Measurements from ENCODE around the gene BEND5.

BEND5 gene, protein sequence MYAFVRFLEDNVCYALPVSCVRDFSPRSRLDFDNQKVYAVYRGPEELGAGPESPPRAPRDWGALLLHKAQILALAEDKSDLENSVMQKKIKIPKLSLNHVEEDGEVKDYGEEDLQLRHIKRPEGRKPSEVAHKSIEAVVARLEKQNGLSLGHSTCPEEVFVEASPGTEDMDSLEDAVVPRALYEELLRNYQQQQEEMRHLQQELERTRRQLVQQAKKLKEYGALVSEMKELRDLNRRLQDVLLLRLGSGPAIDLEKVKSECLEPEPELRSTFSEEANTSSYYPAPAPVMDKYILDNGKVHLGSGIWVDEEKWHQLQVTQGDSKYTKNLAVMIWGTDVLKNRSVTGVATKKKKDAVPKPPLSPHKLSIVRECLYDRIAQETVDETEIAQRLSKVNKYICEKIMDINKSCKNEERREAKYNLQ

DNA sequence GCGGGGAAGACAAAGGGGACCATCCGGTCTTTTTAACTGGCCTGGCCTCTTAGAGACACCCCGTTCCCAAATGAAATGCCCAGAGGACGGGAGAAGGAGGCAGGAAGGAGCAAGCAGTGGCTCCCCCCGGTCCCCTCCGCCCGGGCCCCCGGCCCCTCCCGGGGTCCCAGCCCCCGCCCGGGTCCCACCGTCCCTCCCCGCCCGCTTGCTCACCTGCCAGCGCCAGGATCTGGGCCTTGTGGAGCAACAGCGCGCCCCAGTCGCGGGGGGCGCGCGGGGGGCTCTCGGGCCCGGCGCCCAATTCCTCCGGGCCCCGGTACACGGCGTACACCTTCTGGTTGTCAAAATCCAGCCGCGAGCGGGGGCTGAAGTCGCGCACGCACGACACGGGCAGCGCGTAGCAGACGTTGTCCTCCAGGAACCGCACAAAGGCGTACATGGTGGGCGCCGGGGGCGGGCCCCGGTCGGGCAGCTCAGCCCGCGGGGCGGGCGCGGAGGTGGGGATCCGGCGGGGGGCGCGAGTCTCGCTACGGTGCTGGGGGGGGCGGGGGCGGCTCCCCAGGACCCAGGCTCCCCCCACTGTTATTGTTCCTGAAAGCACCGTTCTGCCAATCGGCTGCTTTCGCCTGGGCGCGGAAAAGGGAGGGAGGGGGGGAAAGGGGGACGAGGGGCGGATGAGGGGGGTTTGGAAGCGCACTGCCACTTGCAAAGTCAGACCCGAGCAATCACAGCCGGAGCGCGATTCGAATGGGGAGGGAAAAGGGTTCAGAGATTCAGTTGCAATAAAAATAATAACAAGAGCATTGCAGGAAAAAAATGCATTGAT lies at the start of gene BEND5:
BEND5 (minus strand) TSS at position 499 of the 826 bp plus-strand sequence; CDS start at position 439, 60 bp downstream.
- no peak for DNase-seq

GRCh38 chr1:48823168-48823567 lies 46.5 kb upstream of the BEND5 start:
- DNase-seq: no peak

DNA sequence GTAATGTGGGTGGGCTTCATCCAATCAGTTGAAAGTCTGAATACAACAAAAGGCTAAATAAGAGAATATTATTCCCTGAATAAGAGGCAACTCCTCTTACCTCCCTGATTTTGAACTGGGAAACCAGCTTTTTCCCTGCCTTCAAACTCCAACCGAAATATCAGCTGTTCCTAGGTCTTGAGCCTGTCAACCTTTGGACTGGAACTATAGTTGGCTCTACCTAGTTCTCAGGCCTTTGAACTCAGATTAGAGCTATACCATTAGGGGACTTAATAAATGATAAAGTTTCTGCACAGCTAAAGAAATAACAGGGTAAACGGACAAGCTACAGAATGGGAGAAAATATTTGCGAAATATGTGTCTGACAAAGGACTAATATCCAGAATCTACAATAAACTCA lies 43.8 kb upstream of the BEND5 start:
- DNase-seq: no peak

GRCh38 chr1:48817505-48818114 lies 40.9 kb upstream of the BEND5 start:
- peak; percentile 23 for DNase-seq

- DNase-seq: no peak
Measured at GRCh38 chr1:48810740-48811139, 34.0 kb upstream of the BEND5 start.

- DNase-seq: no peak
Measured at GRCh38 chr1:48808496-48808895, 31.8 kb upstream of the BEND5 start.

GRCh38 chr1:48807554-48808260 lies 31.0 kb upstream of the BEND5 start:
- no peak for DNase-seq

- DNase-seq: no peak
Measured at GRCh38 chr1:48803474-48803873, 26.8 kb upstream of the BEND5 start.

- no peak for DNase-seq
Measured at GRCh38 chr1:48794816-48795215, 18.1 kb upstream of the BEND5 start.

DNA sequence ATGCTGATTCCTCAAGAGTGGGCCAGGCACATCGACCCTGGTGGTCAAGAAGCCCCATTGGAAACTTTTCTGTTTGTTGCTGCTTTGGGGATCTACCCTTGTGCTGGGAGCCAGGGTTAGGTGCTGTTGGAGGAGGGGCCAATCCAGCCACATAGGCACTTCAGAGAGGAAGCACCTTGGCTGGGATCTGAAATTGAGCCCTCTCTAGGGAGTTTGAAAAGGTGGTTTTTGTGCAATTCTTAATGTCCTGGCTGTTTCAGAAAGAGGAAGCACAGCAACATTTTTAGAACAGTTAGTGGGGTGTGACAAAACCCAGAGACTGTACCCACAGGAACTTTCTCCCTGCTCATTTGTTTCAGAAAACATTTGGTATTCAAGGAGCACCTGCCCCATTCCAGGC lies 17.2 kb upstream of the BEND5 start:
- DNase-seq: no peak

- no peak for DNase-seq
Measured at GRCh38 chr1:48792961-48793360, 16.3 kb upstream of the BEND5 start.

DNA sequence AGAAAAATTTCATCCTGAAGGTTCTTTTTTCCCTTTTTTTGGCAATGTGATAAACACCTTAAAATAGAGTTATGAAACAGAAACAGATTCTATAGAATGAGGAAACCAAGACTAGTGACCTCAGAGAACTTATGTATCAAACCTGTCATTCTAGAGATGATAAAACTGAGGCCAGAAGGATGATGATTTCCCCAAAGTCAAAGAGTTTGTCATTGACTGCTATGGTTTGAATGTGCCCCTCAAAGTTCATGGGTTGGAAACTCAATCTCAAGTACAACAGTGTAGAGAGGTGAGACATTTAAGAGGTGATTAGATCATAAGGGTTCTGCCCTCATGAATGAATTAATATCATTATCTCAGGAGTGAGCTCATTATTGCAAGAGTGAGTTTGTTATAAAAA lies 13.7 kb upstream of the BEND5 start:
- no peak for DNase-seq

DNA sequence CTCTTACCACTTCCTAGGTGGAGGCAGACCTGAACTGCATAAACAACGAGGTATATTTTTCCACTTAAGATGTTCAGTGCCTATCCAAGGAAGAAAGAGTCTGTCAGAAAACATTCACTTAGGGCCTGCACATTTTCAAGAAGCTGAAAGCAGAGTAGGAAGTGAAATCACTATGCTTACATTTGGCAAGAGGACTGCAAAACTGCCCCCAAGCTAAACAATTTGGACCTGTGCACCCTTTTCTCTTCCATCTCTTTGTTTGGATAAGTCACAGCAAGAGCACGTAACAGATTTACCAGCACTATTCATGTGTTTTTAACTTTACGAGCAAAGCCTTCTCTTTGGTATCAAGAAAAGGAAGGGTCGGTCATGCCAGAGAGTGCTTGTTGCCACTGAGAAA lies 13.2 kb upstream of the BEND5 start:
- DNase-seq: no peak

DNA sequence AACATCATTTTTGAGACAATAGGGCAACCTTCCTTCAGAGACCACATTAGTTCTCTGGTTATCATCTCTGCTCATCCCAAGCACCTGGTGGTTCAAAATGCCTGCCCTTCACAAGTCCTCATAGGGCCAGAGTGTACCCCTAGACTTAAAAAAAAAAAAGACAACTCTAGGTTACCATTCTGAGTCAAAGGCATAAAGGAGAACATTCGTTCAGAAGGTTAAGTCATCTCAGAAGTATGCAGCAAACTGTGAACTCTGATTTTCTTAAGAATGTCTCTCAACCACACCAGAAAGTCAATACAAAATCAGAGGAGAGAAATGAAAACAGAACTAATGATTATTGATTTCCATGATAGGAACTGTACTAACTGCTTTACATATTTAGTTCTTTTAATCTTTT lies 9.2 kb upstream of the BEND5 start:
- DNase-seq: no peak

- no peak for DNase-seq
Measured at GRCh38 chr1:48784301-48784700, 7.6 kb upstream of the BEND5 start.

- peak; percentile 2 for DNase-seq
Measured at GRCh38 chr1:48777219-48777895, 666 bp upstream of the BEND5 start.

DNA sequence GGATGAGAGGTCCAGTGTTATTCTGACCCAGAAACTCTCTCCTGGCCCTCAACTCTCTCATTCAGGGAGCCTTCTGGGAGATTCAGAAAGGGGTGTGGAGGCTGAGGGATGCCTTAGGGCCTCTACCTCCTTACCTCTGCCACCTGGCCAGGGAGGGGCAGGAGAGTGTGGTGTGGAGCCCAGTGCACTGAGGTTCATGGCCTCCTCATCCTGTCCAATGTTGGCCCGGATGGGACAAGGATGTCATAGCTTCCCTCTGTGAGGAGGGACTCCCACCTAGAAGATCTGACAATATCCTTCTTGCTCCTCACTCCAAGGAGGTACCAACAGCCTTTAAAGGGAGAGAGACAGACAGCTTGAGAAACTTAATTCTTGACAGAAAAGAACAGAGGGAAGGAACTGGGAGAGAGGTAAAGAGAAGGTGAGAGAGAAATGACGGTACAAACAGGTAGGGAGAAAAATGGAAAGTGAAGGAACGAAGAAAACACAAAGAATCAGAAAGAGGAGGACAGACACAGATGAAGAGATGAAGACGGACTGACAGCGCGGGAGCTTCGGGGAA lies 779 bp downstream of the BEND5 start:
- DNase-seq: no peak

DNA sequence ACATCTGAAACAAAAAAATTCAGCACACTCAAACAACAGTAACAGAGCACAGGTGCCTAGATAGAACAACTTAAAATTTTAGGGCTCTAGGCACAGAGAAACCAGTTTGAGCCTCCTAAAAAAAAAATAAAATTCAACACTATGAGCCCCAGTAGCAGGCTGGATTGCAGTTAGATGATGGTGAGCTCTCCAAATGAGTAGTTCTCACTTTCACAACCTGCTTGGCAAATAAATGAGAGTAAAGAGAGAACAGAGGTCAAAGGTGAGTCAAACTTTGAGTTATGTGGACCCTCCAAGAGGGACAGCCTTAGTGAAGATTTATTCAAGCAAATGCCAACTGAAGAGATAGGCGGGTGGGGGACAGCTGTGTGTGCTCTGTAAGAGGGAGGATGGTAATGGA lies 3.6 kb downstream of the BEND5 start:
- DNase-seq: no peak

- no peak for DNase-seq
Measured at GRCh38 chr1:48772211-48772610, 4.5 kb downstream of the BEND5 start.

DNA sequence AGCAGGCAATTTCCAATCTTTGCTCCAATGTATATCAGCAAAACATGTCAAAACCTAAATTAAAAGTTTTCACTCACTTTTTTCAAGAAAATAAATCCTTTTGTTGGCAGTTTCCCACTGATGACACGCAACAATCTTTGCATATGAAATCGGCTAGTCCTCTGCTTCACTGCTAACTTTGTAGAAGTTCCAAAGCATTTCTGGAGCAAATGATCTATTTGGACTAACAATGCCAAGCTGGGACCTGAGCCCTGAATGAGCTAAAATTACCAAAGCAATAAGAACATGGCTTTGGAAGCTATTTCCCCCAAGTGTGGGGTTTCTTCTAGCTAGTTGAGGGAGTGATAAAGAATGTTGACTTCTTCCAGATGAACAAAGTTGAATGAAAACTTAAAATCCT lies 5.1 kb downstream of the BEND5 start:
- no peak for DNase-seq

GRCh38 chr1:48767975-48768510 lies 8.6 kb downstream of the BEND5 start:
- DNase-seq: no peak

DNA sequence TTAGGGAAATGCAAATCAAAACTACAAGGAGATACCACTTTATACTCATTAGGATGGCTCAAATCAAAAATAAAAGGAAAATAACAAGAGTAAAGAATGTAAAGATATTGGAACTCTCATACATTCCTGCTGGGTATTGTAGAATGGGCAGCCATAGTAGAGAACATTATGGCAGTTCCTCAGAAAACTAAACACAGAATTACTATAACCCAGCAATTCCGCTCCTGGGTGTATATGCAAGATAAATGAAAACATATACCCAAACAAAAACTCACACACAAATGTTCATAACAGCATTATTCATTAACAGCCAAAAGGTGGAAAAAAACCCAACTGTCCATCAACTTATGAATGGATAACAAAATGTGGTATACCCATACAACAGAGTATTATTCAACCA lies 11.4 kb downstream of the BEND5 start:
- DNase-seq: no peak

Measured in hematopoietic multipotent progenitor cell treated with erythropoietin and hydrocortisone succinate and interleukin-3 and kit ligand, for 8 days (in vitro differentiated cells).